ENCODE measurements around the gene CENPV.

DNA sequence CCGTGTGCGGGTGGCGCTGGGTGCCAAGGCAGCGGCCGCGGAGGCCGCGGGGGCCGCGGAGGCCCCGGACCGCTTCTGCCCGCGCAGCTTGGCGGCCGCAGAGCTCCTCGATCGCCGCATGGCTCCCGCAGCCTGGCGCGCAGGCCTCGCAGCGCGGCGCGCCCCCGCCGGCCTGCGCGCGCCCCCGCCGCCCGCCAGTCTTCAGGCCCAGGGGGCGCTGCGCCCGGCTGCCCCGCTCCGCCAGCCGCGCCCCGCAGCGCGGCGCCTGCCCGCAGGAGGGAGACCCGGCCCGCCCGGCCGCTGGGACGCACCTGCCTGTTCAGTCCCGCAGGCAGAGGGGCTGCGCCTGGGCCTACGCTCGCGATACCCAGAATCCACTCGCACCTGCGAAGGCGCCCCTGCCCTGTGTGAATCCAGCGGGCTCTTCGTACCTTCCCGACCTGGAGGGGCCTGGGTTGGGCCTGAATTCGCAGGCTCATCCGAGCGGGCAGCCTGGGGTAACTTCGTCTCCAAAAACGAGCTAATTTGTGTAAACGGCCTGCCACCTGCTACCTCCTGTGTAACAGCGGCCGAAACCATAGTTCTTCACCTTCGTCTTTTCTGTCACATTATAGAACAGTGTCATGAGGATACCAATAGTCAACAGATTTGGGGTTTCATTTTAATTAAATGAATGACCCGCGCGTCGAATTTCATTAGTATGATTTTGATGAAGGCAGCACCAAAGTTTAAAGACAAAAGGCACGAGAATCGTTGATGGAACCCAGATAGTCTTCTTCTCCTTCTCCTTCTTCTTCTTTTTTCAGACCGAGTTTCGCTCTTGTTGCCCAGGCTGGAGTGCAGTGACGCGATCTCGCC, at the start of gene CENPV:
- TF ChIP-seq YY1 (IDR thresholded peaks at IDR 0.05; ENCODE audit: low read depth, low read length) (no peak), ETV6 (conservative IDR thresholded peaks at IDR 0.05 in 1 of 2, IDR thresholded peaks at IDR 0.05 in 1 of 2; ENCODE audit: borderline replicate concordance in 1 of 2, low read depth in 1 of 2) (no peak), POLR2AphosphoS5 (IDR thresholded peaks at IDR 0.05; ENCODE audit: low read length) (peak; percentile 34; the same call in 1 of the 2 replicates), CHD4 (IDR thresholded peaks at IDR 0.05) (no peak), TBL1XR1 (IDR thresholded peaks at IDR 0.05; ENCODE audit: low read depth, low read length) (no peak), CHD1 (IDR thresholded peaks at IDR 0.05; ENCODE audit: low read depth, low read length) (no peak), NBN (IDR thresholded peaks at IDR 0.05) (no peak), NR2F1 (conservative IDR thresholded peaks at IDR 0.05) (peak; percentile 32; the same call in 1 of the 2 replicates), CHD2 (IDR thresholded peaks at IDR 0.05; ENCODE audit: borderline replicate concordance, low read depth, low read length) (peak; percentile 76), SMARCA5 (IDR thresholded peaks at IDR 0.05) (peak; percentile 93; the same call in 1 of the 2 replicates)
- TF ChIP-seq, protein P1, sequence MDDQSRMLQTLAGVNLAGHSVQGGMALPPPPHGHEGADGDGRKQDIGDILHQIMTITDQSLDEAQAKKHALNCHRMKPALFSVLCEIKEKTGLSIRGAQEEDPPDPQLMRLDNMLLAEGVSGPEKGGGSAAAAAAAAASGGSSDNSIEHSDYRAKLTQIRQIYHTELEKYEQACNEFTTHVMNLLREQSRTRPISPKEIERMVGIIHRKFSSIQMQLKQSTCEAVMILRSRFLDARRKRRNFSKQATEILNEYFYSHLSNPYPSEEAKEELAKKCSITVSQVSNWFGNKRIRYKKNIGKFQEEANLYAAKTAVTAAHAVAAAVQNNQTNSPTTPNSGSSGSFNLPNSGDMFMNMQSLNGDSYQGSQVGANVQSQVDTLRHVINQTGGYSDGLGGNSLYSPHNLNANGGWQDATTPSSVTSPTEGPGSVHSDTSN (IDR thresholded peaks at IDR 0.05; ENCODE audit: insufficient replicate concordance, low read depth, low read length): no peak
- TF ChIP-seq, protein P2, sequence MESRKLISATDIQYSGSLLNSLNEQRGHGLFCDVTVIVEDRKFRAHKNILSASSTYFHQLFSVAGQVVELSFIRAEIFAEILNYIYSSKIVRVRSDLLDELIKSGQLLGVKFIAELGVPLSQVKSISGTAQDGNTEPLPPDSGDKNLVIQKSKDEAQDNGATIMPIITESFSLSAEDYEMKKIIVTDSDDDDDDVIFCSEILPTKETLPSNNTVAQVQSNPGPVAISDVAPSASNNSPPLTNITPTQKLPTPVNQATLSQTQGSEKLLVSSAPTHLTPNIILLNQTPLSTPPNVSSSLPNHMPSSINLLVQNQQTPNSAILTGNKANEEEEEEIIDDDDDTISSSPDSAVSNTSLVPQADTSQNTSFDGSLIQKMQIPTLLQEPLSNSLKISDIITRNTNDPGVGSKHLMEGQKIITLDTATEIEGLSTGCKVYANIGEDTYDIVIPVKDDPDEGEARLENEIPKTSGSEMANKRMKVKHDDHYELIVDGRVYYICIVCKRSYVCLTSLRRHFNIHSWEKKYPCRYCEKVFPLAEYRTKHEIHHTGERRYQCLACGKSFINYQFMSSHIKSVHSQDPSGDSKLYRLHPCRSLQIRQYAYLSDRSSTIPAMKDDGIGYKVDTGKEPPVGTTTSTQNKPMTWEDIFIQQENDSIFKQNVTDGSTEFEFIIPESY (IDR thresholded peaks at IDR 0.05): no peak
